SK-N-SH treated with all-trans-retinoic acid at 6 μM for 48 hours (cell line): ENCODE measurements around the gene ADGB.

Experiments used
- ATAC-seq: fragments of 200-7000 bp; cut with Tn5 transposase; 3 replicates; pipeline ENCODE4 v1.9.1; 2020; ENCODE audit warnings: mild to moderate bottlenecking, moderate library complexity
- ARNTL ChIP-seq: fragments of 450-650 bp; formaldehyde crosslinking; IDR thresholded peaks from 2 replicates; pipeline ENCODE4 v1.5.0; 2020; ENCODE audit warnings: low read depth, mild to moderate bottlenecking, moderate library complexity, borderline replicate concordance
- BACH2 ChIP-seq: fragments of 250-450 bp; sonication (Bioruptor Pico); IDR thresholded peaks from 2 replicates; pipeline ENCODE4 v1.9.0; 2021; ENCODE audit warnings: mild to moderate bottlenecking, borderline replicate concordance
- CREB5 ChIP-seq: fragments of 250-450 bp; sonication (Bioruptor Pico); IDR thresholded peaks from 2 replicates; pipeline ENCODE4 v1.5.1; 2020; ENCODE audit warnings: low read depth, mild to moderate bottlenecking, moderate library complexity
- CSRNP3 ChIP-seq: fragments of 250-450 bp; sonication (Bioruptor Pico); IDR thresholded peaks from 2 replicates; pipeline ENCODE4 v1.5.1; 2021; ENCODE audit warnings: mild to moderate bottlenecking, moderate library complexity
- ESRRG ChIP-seq: fragments of 250-450 bp; sonication (Bioruptor Pico); IDR thresholded peaks from 2 replicates; pipeline ENCODE4 v1.6.1; 2021; ENCODE audit warnings: mild to moderate bottlenecking
- GLIS3 ChIP-seq: fragments of 250-450 bp; sonication (Bioruptor Pico); IDR thresholded peaks from 2 replicates; pipeline ENCODE4 v1.5.0; 2020; ENCODE audit warnings: mild to moderate bottlenecking, moderate library complexity
- ISL1 ChIP-seq: fragments of 250-450 bp; sonication (Bioruptor Pico); IDR thresholded peaks from 2 replicates; pipeline ENCODE4 v2.1.2; 2022; ENCODE audit warnings: mild to moderate bottlenecking, moderate library complexity
- OSR1 ChIP-seq: fragments of 250-450 bp; sonication (Bioruptor Pico); IDR thresholded peaks from 2 replicates; pipeline ENCODE4 v1.8.0; 2022; ENCODE audit warnings: moderate library complexity, mild to moderate bottlenecking, inconsistent platforms
- PATZ1 ChIP-seq: fragments of 250-450 bp; sonication (Bioruptor Pico); IDR thresholded peaks from 2 replicates; pipeline ENCODE4 v1.8.0; 2020; ENCODE audit warnings: mild to moderate bottlenecking, moderate library complexity, borderline replicate concordance
- POU6F1 ChIP-seq: fragments of 250-450 bp; sonication (Bioruptor Pico); IDR thresholded peaks from 2 replicates; pipeline ENCODE4 v1.8.0; 2021; ENCODE audit warnings: low read depth, mild to moderate bottlenecking, moderate library complexity, borderline replicate concordance
- PPARA ChIP-seq: fragments of 250-450 bp; sonication (Bioruptor Pico); IDR thresholded peaks from 2 replicates; pipeline ENCODE4 v1.5.0; 2020; ENCODE audit warnings: mild to moderate bottlenecking, borderline replicate concordance
- RARB ChIP-seq: fragments of 250-450 bp; sonication (Bioruptor Pico); IDR thresholded peaks from 2 replicates; pipeline ENCODE4 v1.8.0; 2021; ENCODE audit warnings: mild to moderate bottlenecking, moderate library complexity
- ZC3H10 ChIP-seq: fragments of 250-450 bp; sonication (Bioruptor Pico); IDR thresholded peaks from 2 replicates; pipeline ENCODE4 v1.5.1; 2021; ENCODE audit warnings: mild to moderate bottlenecking, moderate library complexity
- ZFP3 ChIP-seq: fragments of 250-450 bp; sonication (Bioruptor Pico); IDR thresholded peaks from 2 replicates; pipeline ENCODE4 v1.5.0; 2020; ENCODE audit warnings: mild to moderate bottlenecking, moderate library complexity
- ZFP30 ChIP-seq: fragments of 450-650 bp; formaldehyde crosslinking; IDR thresholded peaks from 2 replicates; pipeline ENCODE4 v1.5.0; 2022; ENCODE audit warnings: mild to moderate bottlenecking, moderate library complexity
- ZNF70 ChIP-seq: fragments of 450-650 bp; formaldehyde crosslinking; IDR thresholded peaks from 2 replicates; pipeline ENCODE4 v1.5.0; 2020; ENCODE audit warnings: mild to moderate bottlenecking, moderate library complexity
- ZNF8 ChIP-seq: fragments of 450-650 bp; formaldehyde crosslinking; IDR thresholded peaks from 2 replicates; pipeline ENCODE4 v1.5.0; 2020; ENCODE audit warnings: mild to moderate bottlenecking, moderate library complexity
- TF ChIP-seq, protein P1 (sequence below): fragments of 250-450 bp; sonication (Bioruptor Pico); IDR thresholded peaks from 2 replicates; pipeline ENCODE4 v1.5.0; 2020; ENCODE audit warnings: mild to moderate bottlenecking, moderate library complexity

ADGB gene

DNA sequence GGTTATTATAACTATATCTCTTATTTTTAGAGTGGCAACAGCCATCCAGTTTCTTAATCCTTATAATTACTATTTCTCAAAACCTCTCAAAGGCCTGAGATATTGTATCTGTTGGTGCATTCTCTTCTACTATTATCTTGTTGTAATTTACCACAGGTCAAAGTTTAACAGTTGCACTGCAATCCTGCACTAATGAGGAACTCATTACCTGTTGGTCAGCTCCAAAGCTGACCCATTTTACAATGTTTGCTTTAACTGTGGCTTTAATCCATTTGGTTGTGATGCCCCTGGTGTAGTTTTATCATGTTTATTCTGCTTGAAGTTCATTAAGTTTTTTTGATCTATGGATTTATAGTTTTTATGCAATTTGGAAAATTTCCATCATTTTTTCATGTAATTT is 6.3 kb upstream of the ADGB start (continued):
- TF ChIP-seq ARNTL (CRISPR knock-in tag) (no peak), PATZ1 (CRISPR knock-in tag) (no peak), RARB (no peak)

- TF ChIP-seq ZFP3 (CRISPR knock-in tag) (no peak), POU6F1 (CRISPR knock-in tag) (no peak), OSR1 (CRISPR knock-in tag) (no peak), ISL1 (no peak), BACH2 (CRISPR knock-in tag) (no peak), CREB5 (no peak), CSRNP3 (no peak), ZFP30 (no peak), RARB (no peak), PPARA (CRISPR knock-in tag) (no peak), ZNF70 (no peak), ZNF8 (no peak), ESRRG (CRISPR knock-in tag) (no peak), GLIS3 (no peak)
Measured at GRCh38 chr6:146593986-146594385, 4.8 kb upstream of the ADGB start.

DNA sequence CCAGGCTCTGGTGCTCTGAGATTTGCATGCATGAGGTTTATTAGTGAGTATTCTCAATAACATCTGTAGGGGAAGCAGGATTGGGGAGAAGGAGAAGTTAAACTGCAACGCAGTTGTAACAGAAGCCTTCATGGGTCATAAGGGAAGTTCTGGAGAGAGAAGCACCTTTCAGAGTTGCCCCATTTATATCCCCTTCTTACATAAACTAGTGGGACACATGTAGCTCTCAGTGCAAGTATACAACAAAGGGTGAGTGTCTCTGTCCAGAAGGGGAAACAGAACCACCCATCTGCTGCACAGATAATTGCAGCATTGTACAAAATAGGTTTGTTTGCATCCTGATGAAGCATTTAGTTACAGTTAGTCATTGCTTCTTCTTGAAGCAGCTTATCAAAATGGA is 4.3 kb upstream of the ADGB start:
- no peak for ATAC-seq
- TF ChIP-seq ZNF8 (no peak), RARB (no peak), CSRNP3 (no peak), ZFP30 (no peak), ZC3H10 (CRISPR knock-in tag) (no peak), BACH2 (CRISPR knock-in tag) (no peak)
- TF ChIP-seq, protein P1, sequence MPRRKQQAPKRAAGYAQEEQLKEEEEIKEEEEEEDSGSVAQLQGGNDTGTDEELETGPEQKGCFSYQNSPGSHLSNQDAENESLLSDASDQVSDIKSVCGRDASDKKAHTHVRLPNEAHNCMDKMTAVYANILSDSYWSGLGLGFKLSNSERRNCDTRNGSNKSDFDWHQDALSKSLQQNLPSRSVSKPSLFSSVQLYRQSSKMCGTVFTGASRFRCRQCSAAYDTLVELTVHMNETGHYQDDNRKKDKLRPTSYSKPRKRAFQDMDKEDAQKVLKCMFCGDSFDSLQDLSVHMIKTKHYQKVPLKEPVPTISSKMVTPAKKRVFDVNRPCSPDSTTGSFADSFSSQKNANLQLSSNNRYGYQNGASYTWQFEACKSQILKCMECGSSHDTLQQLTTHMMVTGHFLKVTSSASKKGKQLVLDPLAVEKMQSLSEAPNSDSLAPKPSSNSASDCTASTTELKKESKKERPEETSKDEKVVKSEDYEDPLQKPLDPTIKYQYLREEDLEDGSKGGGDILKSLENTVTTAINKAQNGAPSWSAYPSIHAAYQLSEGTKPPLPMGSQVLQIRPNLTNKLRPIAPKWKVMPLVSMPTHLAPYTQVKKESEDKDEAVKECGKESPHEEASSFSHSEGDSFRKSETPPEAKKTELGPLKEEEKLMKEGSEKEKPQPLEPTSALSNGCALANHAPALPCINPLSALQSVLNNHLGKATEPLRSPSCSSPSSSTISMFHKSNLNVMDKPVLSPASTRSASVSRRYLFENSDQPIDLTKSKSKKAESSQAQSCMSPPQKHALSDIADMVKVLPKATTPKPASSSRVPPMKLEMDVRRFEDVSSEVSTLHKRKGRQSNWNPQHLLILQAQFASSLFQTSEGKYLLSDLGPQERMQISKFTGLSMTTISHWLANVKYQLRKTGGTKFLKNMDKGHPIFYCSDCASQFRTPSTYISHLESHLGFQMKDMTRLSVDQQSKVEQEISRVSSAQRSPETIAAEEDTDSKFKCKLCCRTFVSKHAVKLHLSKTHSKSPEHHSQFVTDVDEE (CRISPR knock-in tag), result no peak

More at GRCh38 chr6:146593986-146594385, 4.8 kb upstream of the ADGB start:
- no peak for ATAC-seq
